ENCODE results near the gene EPHX1.

DNA sequence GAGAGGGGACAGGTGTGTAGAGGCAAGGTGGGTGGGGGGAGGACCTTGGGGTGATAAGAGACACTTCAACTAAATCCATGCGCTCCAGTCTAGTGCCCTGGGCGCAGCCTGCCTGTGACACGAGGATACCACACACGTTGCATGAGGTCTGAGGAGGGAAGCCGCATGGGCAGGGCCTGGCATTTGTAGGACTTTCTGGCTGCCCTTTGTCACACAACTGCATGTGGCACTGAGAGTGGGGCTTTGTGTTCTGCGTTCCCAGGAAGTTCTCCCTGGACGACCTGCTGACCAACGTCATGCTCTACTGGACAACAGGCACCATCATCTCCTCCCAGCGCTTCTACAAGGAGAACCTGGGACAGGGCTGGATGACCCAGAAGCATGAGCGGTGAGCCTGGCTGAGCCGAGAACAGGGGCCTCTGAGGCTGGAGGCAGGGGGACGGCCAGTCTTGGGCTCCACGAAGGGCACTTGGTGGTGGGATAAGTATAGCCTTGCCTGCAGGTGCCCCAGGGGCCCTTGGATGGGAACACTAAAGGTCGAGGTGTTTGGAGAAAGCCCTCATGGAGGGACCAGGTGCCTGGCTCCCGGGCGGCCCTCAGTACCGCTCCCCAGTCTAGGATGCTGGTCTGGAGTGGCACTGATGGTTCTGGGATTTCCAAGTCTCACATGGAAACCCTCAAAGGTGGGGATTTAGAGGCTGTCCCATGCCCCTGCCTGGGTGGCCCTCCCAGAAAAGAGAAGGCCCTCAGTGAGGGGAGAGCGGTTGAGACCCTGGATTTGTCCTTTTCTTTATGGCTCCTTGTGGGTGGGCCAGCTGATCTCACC lies 34.5 kb downstream of the EPHX1 start:
- TF ChIP-seq EZH2 (IDR thresholded peaks at IDR 0.05; ENCODE audit: insufficient read depth, poor library complexity, severe bottlenecking) = no peak
- TF ChIP-seq EZH2phosphoT487 (IDR thresholded peaks at IDR 0.05; ENCODE audit: insufficient read depth, low read depth) = no peak
